Vagina (tissue), 2 donors: Measurements from ENCODE around the gene PSMG3.

Experiments used
- POLR2A ChIP-seq, 2 donors: fragments of 450-650 bp; IDR thresholded peaks; one replicate each; pipeline ENCODE4 v1.6.1; 2017; ENCODE audit warnings: antibody characterized with exemption in 2 of 2, mild to moderate bottlenecking in 2 of 2, moderate library complexity in 2 of 2
- TF ChIP-seq, protein P1 (sequence below), 3 experiments: fragments of 450-650 bp in 2 of 3; fragments of 200-600 bp in 1 of 3; sonication (generic) in 1 of 3; IDR thresholded peaks; one replicate each; pipeline ENCODE4 v1.5.1; 2017 to 2019; ENCODE audit warnings: antibody characterized with exemption in 3 of 3, mild to moderate bottlenecking in 2 of 3, moderate library complexity in 2 of 3

DNA sequence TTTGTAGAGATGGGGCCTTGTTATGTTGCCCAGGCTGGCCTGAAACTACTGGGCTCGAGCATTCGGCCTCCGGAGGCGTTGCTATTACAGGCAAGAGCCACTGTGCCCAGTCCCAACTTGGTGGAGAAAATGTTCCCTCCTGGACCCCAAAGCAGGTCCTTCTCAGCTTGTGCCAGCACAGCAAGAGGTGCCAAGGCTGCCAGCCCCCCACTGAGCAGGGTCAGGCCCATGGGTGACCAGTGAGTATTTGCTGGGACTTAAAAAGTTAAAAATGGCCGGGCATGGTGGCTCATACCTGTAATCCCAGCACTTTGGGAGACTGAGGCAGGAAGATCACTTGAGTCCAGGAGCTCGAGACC lies 34.8 kb downstream of the PSMG3 start:
- TF ChIP-seq POLR2A (IDR thresholded peaks at IDR 0.05): no peak
- TF ChIP-seq, protein P1, sequence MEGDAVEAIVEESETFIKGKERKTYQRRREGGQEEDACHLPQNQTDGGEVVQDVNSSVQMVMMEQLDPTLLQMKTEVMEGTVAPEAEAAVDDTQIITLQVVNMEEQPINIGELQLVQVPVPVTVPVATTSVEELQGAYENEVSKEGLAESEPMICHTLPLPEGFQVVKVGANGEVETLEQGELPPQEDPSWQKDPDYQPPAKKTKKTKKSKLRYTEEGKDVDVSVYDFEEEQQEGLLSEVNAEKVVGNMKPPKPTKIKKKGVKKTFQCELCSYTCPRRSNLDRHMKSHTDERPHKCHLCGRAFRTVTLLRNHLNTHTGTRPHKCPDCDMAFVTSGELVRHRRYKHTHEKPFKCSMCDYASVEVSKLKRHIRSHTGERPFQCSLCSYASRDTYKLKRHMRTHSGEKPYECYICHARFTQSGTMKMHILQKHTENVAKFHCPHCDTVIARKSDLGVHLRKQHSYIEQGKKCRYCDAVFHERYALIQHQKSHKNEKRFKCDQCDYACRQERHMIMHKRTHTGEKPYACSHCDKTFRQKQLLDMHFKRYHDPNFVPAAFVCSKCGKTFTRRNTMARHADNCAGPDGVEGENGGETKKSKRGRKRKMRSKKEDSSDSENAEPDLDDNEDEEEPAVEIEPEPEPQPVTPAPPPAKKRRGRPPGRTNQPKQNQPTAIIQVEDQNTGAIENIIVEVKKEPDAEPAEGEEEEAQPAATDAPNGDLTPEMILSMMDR (IDR thresholded peaks at IDR 0.05): no peak
